Erythroblast (primary cell): ENCODE data around the gene HARS2.
"Not testable (repeated sequence)": the region's sequence is repeated elsewhere in the genome, so short reads cannot be mapped to it uniquely, and the experiment has no call there.

Experiments used
- DNase-seq, 2 experiments: peaks; one replicate each; lab custom pipeline; 2025; lab: John Stamatoyannopoulos, UW
- GATA1 ChIP-seq: IDR thresholded peaks from 2 replicates; pipeline ENCODE4 v1.6.1; 2011; ENCODE audit warnings: low read depth, mild to moderate bottlenecking, control low read depth, low read length, moderate library complexity
- POLR2A ChIP-seq: IDR thresholded peaks from 2 replicates; pipeline ENCODE4 v1.6.1; 2011; ENCODE audit warnings: mild to moderate bottlenecking, low read length

The HARS2 gene

DNA sequence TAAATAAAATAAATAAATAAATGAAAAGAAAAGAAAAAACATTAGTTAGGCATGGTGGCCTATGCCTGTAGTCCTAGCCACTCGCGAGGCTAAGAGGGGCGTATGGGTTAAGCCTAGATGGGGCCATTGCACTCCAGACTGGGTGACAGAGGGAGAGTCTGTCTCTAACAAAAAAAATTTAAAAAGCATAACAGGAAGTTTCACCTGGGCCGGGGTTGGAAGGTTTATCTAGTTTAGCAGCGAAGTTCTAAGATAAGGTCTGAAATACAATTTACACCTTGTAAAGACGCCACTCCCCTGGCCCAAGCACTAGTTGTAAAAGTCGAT is 27.0 kb downstream of the HARS2 start:
- no peak for DNase-seq
- TF ChIP-seq POLR2A (no peak), GATA1 (no peak)

DNA sequence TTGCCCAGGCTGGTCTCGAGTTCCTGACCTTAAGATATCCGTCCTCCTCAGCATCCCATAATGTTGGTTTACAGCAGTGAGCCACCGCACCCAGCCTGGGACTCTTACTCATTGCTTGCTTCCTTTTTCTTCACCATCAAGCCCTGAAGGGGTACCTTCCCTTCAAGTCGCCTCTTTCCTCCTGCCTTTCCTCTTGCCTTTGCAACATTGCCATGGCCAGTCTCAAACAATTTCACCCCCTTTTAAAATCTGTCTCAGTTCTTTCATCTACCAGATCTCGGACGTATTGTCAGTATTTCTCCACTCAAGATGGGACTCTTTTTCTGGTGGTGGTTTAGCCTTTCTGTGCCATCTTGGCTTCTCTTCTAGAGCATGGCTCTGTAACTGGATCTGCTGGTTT is 29.5 kb downstream of the HARS2 start:
- DNase-seq = not testable (repeated sequence)

DNA sequence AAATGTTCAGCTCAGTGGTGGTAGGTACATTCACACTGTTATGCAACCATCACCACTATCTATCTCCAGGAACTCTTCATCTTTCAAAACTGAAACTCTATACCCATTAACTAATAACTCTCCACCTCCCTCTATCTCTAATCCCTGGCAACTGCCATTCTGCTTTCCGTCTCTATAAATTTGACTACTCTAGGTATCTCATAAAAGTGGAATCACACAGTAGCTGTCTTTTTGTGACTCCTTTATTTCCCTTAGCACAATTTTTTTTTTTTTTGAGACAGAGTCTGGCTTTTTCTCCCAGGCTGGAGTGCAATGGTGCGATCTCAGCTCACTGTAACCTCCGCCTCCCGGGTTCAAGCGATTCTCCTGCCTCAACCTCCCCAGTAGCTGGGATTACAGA is 30.1 kb downstream of the HARS2 start:
- peak in 1 of 2 experiments; percentile 1 for DNase-seq

- DNase-seq = peak; percentile 91 to 92
- TF ChIP-seq GATA1 (no peak), POLR2A (peak; percentile 25)
Measured at GRCh38 chr5:140725799-140726471, 34.7 kb downstream of the HARS2 start.

DNA sequence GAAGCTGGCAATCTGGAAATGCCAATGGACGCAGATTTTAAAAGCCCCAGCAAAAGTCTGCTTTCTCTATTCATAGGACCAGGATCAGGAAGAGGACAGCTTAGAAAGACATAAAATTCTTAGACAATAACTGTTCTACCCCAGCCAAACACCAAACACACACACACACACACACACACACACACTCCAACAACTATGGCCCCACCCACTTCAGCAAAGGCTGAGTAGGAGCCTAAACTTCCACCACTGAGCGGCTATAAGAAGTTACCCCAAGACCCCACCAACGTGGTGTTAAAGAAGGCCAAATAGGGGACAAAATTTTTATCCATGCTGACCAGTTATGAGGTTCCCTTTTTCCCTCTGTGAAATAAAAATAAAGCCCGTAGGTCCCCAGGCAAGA is 41.8 kb downstream of the HARS2 start:
- TF ChIP-seq POLR2A = no peak
- no peak for TF ChIP-seq GATA1
- DNase-seq = no peak

GRCh38 chr5:140734354-140734753 is 43.1 kb downstream of the HARS2 start:
- TF ChIP-seq POLR2A (no peak), GATA1 (no peak)
- peak; percentile 65 to 73 for DNase-seq

DNA sequence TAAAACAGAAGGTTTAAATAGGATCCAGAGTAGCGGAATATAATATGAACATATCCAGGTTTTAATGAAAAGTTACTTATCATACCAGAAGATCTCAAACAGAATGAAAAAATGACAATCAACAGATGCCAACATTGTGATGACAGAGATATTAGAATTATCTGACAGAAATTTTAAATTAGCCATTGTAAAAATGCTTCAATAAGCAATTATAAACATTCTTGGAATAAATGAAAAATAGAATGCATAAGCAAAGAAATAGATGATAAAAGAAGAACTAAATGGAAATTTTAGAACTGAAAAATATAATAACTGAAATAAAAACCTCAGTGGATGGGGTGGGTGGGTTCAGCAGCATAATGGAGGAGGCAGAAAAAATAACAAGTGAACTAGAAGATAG is 46.2 kb downstream of the HARS2 start:
- TF ChIP-seq POLR2A (no peak), GATA1 (no peak)
- DNase-seq = no peak

- DNase-seq = no peak
- TF ChIP-seq GATA1 = no peak
- TF ChIP-seq POLR2A = no peak
Measured at GRCh38 chr5:140741967-140742366, 50.7 kb downstream of the HARS2 start.
